ENCODE data around the gene INPP4A.
A peak's percentile ranks its signal among the peaks of the same experiment; 100 is the strongest.
"Not testable (repeated sequence)": the region's sequence is repeated elsewhere in the genome, so short reads cannot be mapped to it uniquely, and the experiment has no call there.

Gene INPP4A

GRCh38 chr2:98444436-98445176, at the start of gene INPP4A:
Gene INPP4A, plus strand, starts transcription at chr2:98444858. Its CDS starts 75,191 bp downstream, at chr2:98520049.
- DNase-seq (ENCODE audit: low read depth in 2 of 2), result peak; percentile 63 to 73

- DNase-seq (ENCODE audit: low read depth in 2 of 2), result no peak
These were observed 48.7 kb upstream of the INPP4A start for GRCh38 chr2:98395977-98396376.

- DNase-seq (ENCODE audit: low read depth in 2 of 2), result no peak
These were observed 47.8 kb upstream of the INPP4A start for GRCh38 chr2:98396745-98397355.

GRCh38 chr2:98399140-98399539, 45.5 kb upstream of the INPP4A start:
- DNase-seq (ENCODE audit: low read depth in 2 of 2), result no peak

GRCh38 chr2:98403878-98404277, 40.8 kb upstream of the INPP4A start:
- DNase-seq (ENCODE audit: low read depth in 2 of 2), result no peak

GRCh38 chr2:98404556-98405250, 40.0 kb upstream of the INPP4A start:
- DNase-seq (ENCODE audit: low read depth in 2 of 2), result no peak

GRCh38 chr2:98405301-98405700, 39.4 kb upstream of the INPP4A start:
- no peak for DNase-seq (ENCODE audit: low read depth in 2 of 2)

GRCh38 chr2:98408155-98408554, 36.5 kb upstream of the INPP4A start:
- DNase-seq (ENCODE audit: low read depth in 2 of 2), result no peak

- DNase-seq (ENCODE audit: low read depth in 2 of 2), result peak; percentile 2 to 29
These were observed 31.8 kb upstream of the INPP4A start for GRCh38 chr2:98412751-98413458.

GRCh38 chr2:98414246-98414645, 30.4 kb upstream of the INPP4A start:
- not testable (repeated sequence) for DNase-seq (ENCODE audit: low read depth in 2 of 2)

- DNase-seq (ENCODE audit: low read depth in 2 of 2), result not testable (repeated sequence)
These were observed 28.9 kb upstream of the INPP4A start for GRCh38 chr2:98415719-98416248.

GRCh38 chr2:98416383-98417159, 28.1 kb upstream of the INPP4A start:
- DNase-seq (ENCODE audit: low read depth in 2 of 2), result no peak

- no peak for DNase-seq (ENCODE audit: low read depth in 2 of 2)
These were observed 25.1 kb upstream of the INPP4A start for GRCh38 chr2:98419544-98419943.

GRCh38 chr2:98419977-98420725, 24.5 kb upstream of the INPP4A start:
- DNase-seq (ENCODE audit: low read depth in 2 of 2), result no peak

GRCh38 chr2:98422449-98422848, 22.2 kb upstream of the INPP4A start:
- DNase-seq (ENCODE audit: low read depth in 2 of 2), result no peak

- no peak for DNase-seq (ENCODE audit: low read depth in 2 of 2)
These were observed 17.9 kb upstream of the INPP4A start for GRCh38 chr2:98426771-98427170.

- no peak for DNase-seq (ENCODE audit: low read depth in 2 of 2)
These were observed 12.5 kb upstream of the INPP4A start for GRCh38 chr2:98432145-98432544.

GRCh38 chr2:98433363-98433964, 11.2 kb upstream of the INPP4A start:
- no peak for DNase-seq (ENCODE audit: low read depth in 2 of 2)

- no peak for DNase-seq (ENCODE audit: low read depth in 2 of 2)
These were observed 10.2 kb upstream of the INPP4A start for GRCh38 chr2:98434492-98434891.

- not testable (repeated sequence) for DNase-seq (ENCODE audit: low read depth in 2 of 2)
These were observed 9.0 kb upstream of the INPP4A start for GRCh38 chr2:98435670-98436069.

Measured in stimulated activated CD4-positive, alpha-beta T cell treated with anti-CD3 and anti-CD28 coated beads, Interleukin-1b, Interleukin-23, amount 100 ng/mL, for 1 hour (primary cell).